Measurements from ENCODE around the gene BLID.
A peak's percentile ranks its signal among the peaks of the same experiment; 100 is the strongest.

DNA sequence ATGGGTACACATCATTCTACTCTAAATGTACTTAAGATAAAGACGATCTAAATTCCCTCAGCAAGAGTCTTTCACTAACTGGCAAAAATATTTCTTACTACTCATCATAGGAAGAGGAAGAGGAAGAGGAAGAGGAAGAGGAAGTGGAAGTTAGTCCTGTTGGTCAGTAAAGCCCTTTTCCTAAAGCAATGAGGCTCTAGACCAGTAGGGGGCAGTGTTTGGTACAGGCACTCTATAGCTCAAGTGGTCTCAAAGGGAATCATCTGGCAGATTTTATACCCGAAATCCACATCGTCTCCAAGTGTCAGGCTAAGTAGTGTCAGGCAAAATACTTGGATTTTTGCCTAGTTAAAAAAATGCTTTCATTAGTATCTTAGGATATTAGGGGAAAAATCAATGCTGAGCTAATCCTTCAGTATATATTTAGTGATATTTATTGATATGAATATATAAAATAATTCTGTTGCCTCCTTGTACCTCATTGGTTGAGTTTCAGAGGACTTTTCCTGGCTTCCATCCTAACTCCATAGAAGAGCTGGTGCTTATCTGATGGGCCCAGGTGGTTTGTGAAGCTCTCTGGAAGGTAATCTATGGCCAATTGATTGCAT is 7.7 kb downstream of the BLID start:
- TF ChIP-seq, protein P1, sequence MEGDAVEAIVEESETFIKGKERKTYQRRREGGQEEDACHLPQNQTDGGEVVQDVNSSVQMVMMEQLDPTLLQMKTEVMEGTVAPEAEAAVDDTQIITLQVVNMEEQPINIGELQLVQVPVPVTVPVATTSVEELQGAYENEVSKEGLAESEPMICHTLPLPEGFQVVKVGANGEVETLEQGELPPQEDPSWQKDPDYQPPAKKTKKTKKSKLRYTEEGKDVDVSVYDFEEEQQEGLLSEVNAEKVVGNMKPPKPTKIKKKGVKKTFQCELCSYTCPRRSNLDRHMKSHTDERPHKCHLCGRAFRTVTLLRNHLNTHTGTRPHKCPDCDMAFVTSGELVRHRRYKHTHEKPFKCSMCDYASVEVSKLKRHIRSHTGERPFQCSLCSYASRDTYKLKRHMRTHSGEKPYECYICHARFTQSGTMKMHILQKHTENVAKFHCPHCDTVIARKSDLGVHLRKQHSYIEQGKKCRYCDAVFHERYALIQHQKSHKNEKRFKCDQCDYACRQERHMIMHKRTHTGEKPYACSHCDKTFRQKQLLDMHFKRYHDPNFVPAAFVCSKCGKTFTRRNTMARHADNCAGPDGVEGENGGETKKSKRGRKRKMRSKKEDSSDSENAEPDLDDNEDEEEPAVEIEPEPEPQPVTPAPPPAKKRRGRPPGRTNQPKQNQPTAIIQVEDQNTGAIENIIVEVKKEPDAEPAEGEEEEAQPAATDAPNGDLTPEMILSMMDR (IDR thresholded peaks at IDR 0.05): peak in 1 of 3 donors; percentile 12
- TF ChIP-seq POLR2A (IDR thresholded peaks at IDR 0.05): no peak
